AG04450 (cell line): ENCODE data around the gene PPP3CB. TPM values are rescaled to one million over a fixed set of nuclear protein-coding genes. Genes with fewer than 3 reads are reported as not detected.
"Not testable (repeated sequence)": the region's sequence is repeated elsewhere in the genome, so short reads cannot be mapped to it uniquely, and the experiment has no call there.

Source experiments
- CTCF ChIA-PET: fragments of 300-600, 350-600 bp; formaldehyde crosslinking; extraction: SDS; loops from one replicate; lab custom pipeline; 2022; ENCODE audit warnings: antibody characterized with exemption, inconsistent platforms; lab: Charles Lee
- POLR2A ChIA-PET: fragments of 350-600 bp; formaldehyde crosslinking; extraction: SDS; loops from one replicate; lab custom pipeline; 2021; ENCODE audit warnings: antibody characterized with exemption, inconsistent platforms; lab: Yijun Ruan, JAX
- DNase-seq: peaks from one replicate; pipeline ENCODE4 v3.0.0-alpha.2; 2011; ENCODE audit warnings: low read depth, low spot score
- H3K27ac ChIP-seq: one replicate; pipeline ENCODE4 v1.5.1; 2012; ENCODE audit warnings: low read depth, low read length, control low read depth
- H3K27me3 ChIP-seq: one replicate; pipeline ENCODE4 v1.6.0; 2012; ENCODE audit warnings: low read length; ENCODE audit not compliant: control insufficient read depth, insufficient read depth
- H3K4me3 ChIP-seq: 2 replicates; pipeline ENCODE4 v1.5.1; 2011; ENCODE audit warnings: mild to moderate bottlenecking, low read depth, low read length, control low read depth
- H3K9me3 ChIP-seq: 2 replicates; pipeline ENCODE4 v1.5.1; 2012; ENCODE audit warnings: low read length; ENCODE audit not compliant: control insufficient read depth, insufficient read depth
- CTCF ChIP-seq: IDR thresholded peaks from 2 replicates; pipeline ENCODE4 v1.5.1; 2011; ENCODE audit warnings: low read depth, low read length, control low read depth, inconsistent platforms
- polyA plus RNA-seq: library from polyadenylated mRNA; depleted of rRNA; stranded (reverse); fragments of >200 nt; gene quantifications from 2 replicates; pipeline ENCODE4 v1.2.3, GENCODE V29; 2011

PPP3CB gene
- polyA plus RNA-seq, 1 experiment: 41.8 TPM

GRCh38 chr10:73404690-73405089, 91.1 kb downstream of the PPP3CB start:
- no peak for DNase-seq
- no peak for TF ChIP-seq CTCF
- POLR2A ChIA-PET: no interaction called here
- CTCF ChIA-PET: no interaction called here
- Histone ChIP-seq H3K27me3 (no peaks in the 10 kb centered on the region), H3K4me3 (no peak overlapping the region), H3K9me3 (no peaks in the 10 kb centered on the region), H3K27ac (no peak overlapping the region)

- POLR2A ChIA-PET: no interaction called here
- no peak overlapping the region for H3K4me3 ChIP-seq
- CTCF ChIA-PET: interaction anchor here (0.5 kb wide), 1 partner anchor 25 kb away, joined by 4 read pairs; no protein-coding TSS in a partner anchor
- H3K27ac ChIP-seq: no peak overlapping the region
- DNase-seq: no peak
- H3K27me3 ChIP-seq: no peaks in the 10 kb centered on the region
- TF ChIP-seq CTCF: no peak
- H3K9me3 ChIP-seq: no peaks in the 10 kb centered on the region
Measured at GRCh38 chr10:73401636-73402035, 94.2 kb downstream of the PPP3CB start.

- Histone ChIP-seq H3K9me3 (no peaks in the 10 kb centered on the region), H3K27ac (no peak overlapping the region), H3K27me3 (no peaks in the 10 kb centered on the region), H3K4me3 (no peak overlapping the region)
- no peak for DNase-seq
- ChIA-PET POLR2A (no interaction called here), CTCF (no interaction called here)
- TF ChIP-seq CTCF: no peak
Measured at GRCh38 chr10:73399063-73399462, 96.8 kb downstream of the PPP3CB start.

- no peaks in the 10 kb centered on the region for H3K27me3 ChIP-seq
- no peak overlapping the region for H3K4me3 ChIP-seq
- TF ChIP-seq CTCF: peak; percentile 28; the same call in 1 of the 2 replicates
- H3K27ac ChIP-seq: no peak overlapping the region
- ChIA-PET CTCF (no interaction called here), POLR2A (no interaction called here)
- H3K9me3 ChIP-seq: no peaks in the 10 kb centered on the region
- no peak for DNase-seq
Measured at GRCh38 chr10:73398024-73398423, 97.8 kb downstream of the PPP3CB start.

- POLR2A ChIA-PET, H3K27me3 ChIP-seq, H3K27ac ChIP-seq, CTCF ChIA-PET, H3K4me3 ChIP-seq, DNase-seq, H3K9me3 ChIP-seq: not testable (repeated sequence)
Measured at GRCh38 chr10:73394325-73394724, 101.5 kb downstream of the PPP3CB start.

- DNase-seq: no peak
Measured at GRCh38 chr10:73388228-73388627, 107.6 kb downstream of the PPP3CB start.

More at GRCh38 chr10:73388228-73388627, 107.6 kb downstream of the PPP3CB start:
- TF ChIP-seq CTCF: no peak
- CTCF ChIA-PET: no interaction called here
- Histone ChIP-seq H3K4me3 (no peak overlapping the region), H3K9me3 (no peaks in the 10 kb centered on the region), H3K27me3 (no peaks in the 10 kb centered on the region), H3K27ac (no peak overlapping the region)
- POLR2A ChIA-PET: no interaction called here
